Measurements from ENCODE around the gene AP1S1.
A peak's percentile ranks its signal among the peaks of the same experiment; 100 is the strongest.
"Not testable (repeated sequence)": the region's sequence is repeated elsewhere in the genome, so short reads cannot be mapped to it uniquely, and the experiment has no call there.

Gene AP1S1

GRCh38 chr7:101172005-101172853 is 18.0 kb downstream of the AP1S1 start:
- no peak for DNase-seq

DNA sequence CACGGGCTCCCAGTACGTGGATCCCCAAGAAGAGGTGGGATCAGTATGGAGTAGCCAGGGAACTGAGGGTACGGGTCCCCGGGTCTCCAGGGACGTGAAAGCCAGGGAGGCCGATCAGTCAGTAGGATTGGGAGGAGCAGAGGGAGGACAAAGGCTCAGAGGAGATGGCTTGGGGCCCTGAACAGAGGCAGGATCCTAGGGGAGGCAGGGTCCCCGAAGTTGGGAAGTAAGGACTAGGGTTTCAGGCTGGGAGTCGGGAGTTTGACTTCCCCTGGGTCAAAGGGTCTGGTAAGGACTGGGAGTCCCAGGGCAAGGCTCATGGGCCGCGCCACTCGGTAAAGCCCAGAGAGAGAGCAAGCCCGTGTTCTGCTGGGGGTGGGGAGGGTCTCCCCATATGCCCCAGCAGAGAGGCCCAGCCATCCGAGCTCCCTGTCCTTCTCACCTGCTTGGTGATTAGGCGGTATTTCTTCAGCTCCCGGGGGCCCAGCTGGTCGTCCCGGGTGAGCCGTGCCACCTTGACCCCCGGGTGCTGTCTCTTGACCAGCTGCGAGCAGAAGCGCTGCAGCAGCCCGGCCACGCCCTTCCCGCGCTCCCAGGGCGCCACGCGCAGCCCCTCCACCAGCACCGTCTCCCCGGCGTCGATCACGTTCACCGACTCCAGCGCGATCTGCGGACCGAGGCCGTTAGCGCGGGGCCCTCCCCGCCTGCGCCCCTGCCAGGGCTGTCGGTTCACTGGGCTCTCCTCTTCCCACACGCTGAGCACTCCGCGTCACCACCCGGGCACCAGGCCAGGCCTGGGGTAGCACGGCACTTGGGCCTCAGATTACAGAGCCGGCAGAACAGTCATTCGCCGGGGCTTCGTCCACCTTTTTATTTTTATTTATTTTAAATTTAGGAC is 18.8 kb downstream of the AP1S1 start:
- no peak for DNase-seq

DNA sequence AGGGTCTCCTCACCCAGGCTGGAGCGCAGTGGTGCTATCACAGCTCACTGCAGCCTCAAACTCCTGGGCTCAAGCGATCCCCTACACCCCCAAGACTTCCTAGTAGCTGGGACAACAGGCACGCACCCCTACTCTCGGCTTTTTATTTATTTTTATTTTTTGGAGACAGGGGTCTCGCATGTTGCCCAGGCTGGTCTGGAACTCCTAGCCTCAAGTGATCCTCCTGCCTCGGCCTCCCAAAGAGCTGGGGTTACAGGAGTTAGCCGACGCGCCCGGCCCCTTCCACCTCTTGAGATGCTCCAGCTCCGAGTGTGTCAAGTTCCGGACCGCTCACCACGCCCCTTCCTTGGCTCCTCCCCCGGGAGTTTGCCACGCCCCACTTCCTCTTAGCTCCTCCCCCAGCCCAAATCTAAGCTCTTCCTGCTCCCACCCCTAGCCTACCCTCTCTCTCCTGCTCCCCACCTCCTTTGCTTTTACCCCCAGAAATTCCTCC is 19.5 kb downstream of the AP1S1 start:
- DNase-seq = peak; percentile 72

GRCh38 chr7:101174322-101174854 is 20.1 kb downstream of the AP1S1 start:
- DNase-seq = no peak

DNA sequence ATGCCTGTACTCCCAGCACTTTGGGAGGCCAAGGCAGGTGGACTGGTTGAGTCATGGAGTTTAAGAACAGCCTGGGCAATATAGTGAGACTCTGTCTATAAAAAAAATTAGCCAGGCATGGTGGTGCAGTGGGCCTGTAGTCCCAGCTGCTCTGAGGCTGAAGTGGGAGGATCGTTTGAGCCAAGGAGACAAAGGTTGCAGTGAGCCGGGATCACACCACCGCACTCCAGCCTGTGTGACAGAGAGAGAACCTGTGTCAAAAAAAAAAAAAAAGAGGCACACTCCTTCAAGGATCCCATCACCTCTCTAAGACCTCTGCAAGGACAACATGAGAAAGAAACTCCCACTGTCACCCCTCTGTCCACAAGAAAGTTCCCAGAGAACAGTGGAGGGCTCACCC is 21.4 kb downstream of the AP1S1 start:
- DNase-seq = no peak

GRCh38 chr7:101177644-101178043 is 23.4 kb downstream of the AP1S1 start:
- no peak for DNase-seq

DNA sequence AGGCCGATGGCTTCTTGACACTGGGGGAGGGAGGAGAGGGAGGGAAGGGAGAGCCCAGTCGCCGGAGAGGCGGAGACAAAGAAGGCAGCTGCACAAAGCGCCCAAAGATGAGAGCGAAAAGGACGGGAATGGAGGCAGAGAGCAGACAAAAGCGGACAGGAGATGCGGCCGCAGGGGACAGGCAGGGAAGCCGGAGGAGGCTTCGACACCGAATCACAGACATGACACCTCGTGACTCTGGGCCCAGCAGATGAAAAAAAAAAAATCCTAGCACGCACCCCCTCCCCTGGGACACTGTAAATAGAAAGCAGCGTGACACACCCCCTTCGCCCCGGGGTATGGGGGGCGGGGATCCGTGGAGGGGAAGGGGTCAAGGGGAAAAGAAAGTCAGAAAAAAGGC is 24.8 kb downstream of the AP1S1 start:
- DNase-seq = no peak

DNA sequence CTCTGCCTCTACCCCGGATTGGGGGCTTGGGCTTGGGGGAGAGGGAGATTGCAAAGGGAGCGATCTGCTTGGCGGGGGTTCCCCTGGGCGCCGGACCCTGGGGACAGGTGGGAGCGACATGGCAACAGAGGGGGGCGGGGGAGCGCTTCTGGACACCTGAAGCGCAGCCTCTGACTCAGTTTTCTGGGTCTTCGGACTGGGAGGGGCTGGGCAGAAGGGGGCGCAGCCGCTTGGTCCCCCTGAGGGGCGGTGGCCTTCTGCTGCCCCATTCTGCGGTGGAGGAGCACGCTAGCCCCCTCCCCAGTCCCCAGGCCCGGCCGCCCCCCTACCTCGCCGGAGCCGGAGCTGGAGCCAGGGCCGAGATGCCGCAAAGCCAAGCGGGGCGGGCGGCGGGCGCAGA is 25.4 kb downstream of the AP1S1 start:
- no peak for DNase-seq

DNA sequence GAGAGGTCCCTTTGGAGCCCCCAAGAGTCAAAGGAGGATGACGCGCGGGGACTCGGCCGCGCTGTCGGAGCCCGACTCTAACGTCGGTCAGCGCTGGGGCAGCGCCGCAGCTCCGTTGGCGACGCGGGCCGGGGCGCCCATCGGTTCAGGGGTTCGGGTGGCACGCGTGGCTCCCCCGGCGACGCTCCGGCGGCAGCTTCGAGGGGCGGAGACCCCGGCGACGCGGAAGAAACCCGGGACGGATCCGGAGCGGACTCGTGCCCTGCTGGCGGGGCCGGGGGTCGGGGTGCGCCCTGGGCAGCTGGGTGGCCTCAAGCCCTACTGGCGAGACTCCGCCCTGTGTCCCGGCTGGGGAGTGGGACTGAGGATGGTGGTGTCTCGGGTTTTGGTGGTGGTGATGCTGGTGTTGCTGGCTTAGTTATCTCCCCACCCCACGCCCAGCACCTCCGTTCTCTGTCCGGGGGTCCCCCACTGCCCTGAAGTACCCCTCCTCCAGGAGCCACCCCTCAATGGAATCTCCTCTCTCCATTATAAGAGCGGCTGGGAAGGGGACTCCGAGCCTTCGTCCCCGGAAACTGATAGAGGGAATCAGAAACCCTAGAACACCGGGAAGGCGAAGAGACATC is 26.0 kb downstream of the AP1S1 start, which contains the start of gene NAT16:
NAT16 (minus strand) TSS at position 164 of the 626 bp plus-strand sequence. CDS start 5,486 bp downstream, outside the sequence.
- no peak for DNase-seq

GRCh38 chr7:101185258-101185839 is 31.1 kb downstream of the AP1S1 start:
- no peak for DNase-seq

DNA sequence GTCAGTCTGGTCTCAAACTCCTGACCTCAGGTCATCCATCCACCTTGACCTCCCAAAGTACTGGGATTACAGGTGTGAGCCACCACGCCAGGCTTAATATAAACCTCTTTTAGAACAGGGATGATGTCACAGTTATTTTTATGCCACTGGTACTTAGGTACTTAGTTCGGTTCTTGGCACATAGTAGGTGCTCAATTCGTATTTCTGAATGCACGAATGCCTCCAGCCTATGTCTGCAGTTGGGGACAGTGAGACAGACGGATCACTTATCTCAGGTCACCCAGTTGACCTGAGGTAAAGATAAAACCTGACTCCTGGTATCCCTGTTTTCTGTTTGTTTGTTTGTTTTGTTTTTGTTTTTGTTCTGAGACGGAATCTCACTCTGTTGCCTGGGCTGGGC is 31.9 kb downstream of the AP1S1 start:
- DNase-seq = no peak

- DNase-seq = no peak
Observed at GRCh38 chr7:101186844-101187428, 32.7 kb downstream of the AP1S1 start.

DNA sequence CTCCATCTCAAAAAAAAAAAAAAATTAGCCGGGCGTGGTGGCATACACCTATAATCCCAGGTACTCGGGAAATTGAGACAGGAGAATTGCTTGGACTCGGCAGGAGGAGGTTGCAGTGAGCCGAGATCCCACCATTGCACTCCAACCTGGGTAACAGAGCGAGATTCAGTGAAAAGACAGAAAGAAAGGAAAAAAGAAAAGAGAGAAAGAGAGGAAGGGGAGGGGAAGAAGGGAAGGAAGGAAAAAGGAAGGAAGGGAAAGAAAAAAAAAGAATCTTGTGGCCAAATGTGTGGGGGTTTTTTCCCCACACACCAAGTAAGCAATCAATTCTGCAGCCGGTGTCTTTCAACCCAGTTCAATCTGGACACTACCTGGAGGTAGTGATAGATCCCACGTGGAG is 34.8 kb downstream of the AP1S1 start:
- DNase-seq = no peak

GRCh38 chr7:101195884-101196283 is 41.6 kb downstream of the AP1S1 start:
- DNase-seq = no peak

- no peak for DNase-seq
Observed at GRCh38 chr7:101197991-101198390, 43.7 kb downstream of the AP1S1 start.

DNA sequence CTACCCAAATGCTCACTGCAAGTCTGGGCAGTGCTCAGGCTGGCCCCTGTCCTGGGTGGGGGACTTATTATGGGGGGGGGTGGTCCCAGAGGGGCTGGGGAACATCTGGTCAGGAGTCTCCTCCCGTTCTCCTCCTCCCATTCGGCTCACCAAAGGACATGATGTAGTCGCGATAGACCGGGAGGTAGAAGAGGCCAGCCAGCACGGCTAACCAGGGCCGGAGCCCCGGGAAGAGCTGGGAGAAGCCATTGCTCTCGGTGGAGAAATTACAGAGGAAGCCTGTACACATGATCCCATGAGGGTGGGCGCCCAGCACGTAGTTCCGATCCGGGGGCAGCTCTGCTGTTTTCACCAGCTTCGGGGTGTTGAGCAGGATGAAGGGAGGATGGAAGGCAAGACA is 44.2 kb downstream of the AP1S1 start:
- no peak for DNase-seq

GRCh38 chr7:101199522-101199921 is 45.2 kb downstream of the AP1S1 start:
- DNase-seq = not testable (repeated sequence)

DNA sequence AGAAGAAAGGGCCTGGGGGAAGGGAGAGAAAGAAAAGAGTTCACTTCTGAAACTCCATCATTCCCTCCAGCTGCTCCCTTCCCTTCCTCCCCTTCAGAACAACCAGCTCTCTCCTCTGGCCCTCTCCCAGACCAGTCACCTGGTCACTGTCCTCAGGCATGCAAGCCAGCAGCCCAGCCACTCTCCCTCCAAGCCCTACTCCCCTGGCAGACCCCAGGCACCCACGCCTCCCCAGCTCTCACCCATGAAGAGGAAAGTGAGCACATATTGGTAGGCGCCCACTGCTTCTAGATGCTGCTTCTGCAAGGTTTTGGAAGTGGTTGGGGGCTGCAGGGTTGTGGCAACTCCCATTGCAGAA is 46.2 kb downstream of the AP1S1 start:
- no peak for DNase-seq

- no peak for DNase-seq
Observed at GRCh38 chr7:101200862-101201599, 46.8 kb downstream of the AP1S1 start, which contains the start of gene MOGAT3. MOGAT3 (minus strand) TSS chr7:101201036; CDS start chr7:101200854, 182 bp downstream.

GRCh38 chr7:101201695-101202602 is 47.7 kb downstream of the AP1S1 start:
- no peak for DNase-seq

All from CD4-positive, alpha-beta T cell treated with Interleukin-21 for 1 hour (primary cell).